SU-DHL-6 (cell line): ENCODE results near the gene MC1R.

Experiments
- H2AFZ ChIP-seq: fragments of 200-600 bp; sonication (generic); 2 replicates; pipeline ENCODE4 v1.6.1; 2014; ENCODE audit warnings: low read depth, mild to moderate bottlenecking, moderate library complexity, mixed read lengths, antibody characterized with exemption, low read length; ENCODE audit not compliant: severe bottlenecking
- H3F3A ChIP-seq: fragments of 200-600 bp; shearing (Covaris generic); 2 replicates; pipeline ENCODE4 v1.6.0; 2016; ENCODE audit warnings: antibody characterized with exemption, mild to moderate bottlenecking; ENCODE audit not compliant: insufficient read depth
- H3K27ac ChIP-seq: fragments of 200-600 bp; sonication (generic); 2 replicates; pipeline ENCODE4 v1.5.1; 2016; ENCODE audit warnings: low read depth, mild to moderate bottlenecking, low read length, moderate library complexity, mixed read lengths
- H3K27me3 ChIP-seq: fragments of 200-600 bp; sonication (generic), shearing (Covaris generic); 2 replicates; pipeline ENCODE4 v1.6.0; 2014; ENCODE audit warnings: mild to moderate bottlenecking, low read length
- H3K36me3 ChIP-seq: fragments of 200-600 bp; sonication (generic); 2 replicates; pipeline ENCODE4 v1.6.1; 2014; ENCODE audit warnings: mild to moderate bottlenecking, low read length, mixed read lengths
- H3K4me2 ChIP-seq: fragments of 300-600, 200-600 bp; shearing (Covaris generic), sonication (generic); 2 replicates; pipeline ENCODE4 v1.6.0; 2014; ENCODE audit warnings: low read length, low read depth, mild to moderate bottlenecking; ENCODE audit not compliant: poor library complexity, severe bottlenecking
- H3K4me3 ChIP-seq: fragments of 200-600 bp; sonication (generic); 2 replicates; pipeline ENCODE4 v1.5.1; 2014; ENCODE audit warnings: antibody characterized with exemption, low read length, mild to moderate bottlenecking, mixed read lengths; ENCODE audit not compliant: insufficient read depth, poor library complexity, severe bottlenecking
- H3K79me2 ChIP-seq: fragments of 200-600 bp; sonication (generic); 2 replicates; pipeline ENCODE4 v1.6.1; 2014; ENCODE audit warnings: mild to moderate bottlenecking, low read length, moderate library complexity; ENCODE audit not compliant: insufficient read depth
- H3K9ac ChIP-seq: fragments of 200-600 bp; sonication (generic); 2 replicates; pipeline ENCODE4 v1.7.0; 2014; ENCODE audit warnings: mild to moderate bottlenecking, low read length
- H3K9me2 ChIP-seq: fragments of 200-600 bp; sonication (generic); replicated peaks from 2 replicates; pipeline ENCODE4 v1.6.1; 2014; ENCODE audit warnings: low read length; ENCODE audit not compliant: insufficient read depth
- H3K9me3 ChIP-seq: fragments of 200-600 bp; sonication (generic); 2 replicates; pipeline ENCODE4 v1.6.1; 2014; ENCODE audit warnings: low read length, mixed read lengths; ENCODE audit not compliant: insufficient read depth
- H4K20me1 ChIP-seq: fragments of 200-600 bp; sonication (generic); 2 replicates; pipeline ENCODE4 v1.6.1; 2014; ENCODE audit warnings: low read depth, mild to moderate bottlenecking, antibody characterized with exemption, low read length, moderate library complexity, mixed read lengths
- TF ChIP-seq, protein P1 (sequence below): fragments of 200-600 bp; sonication (generic); IDR thresholded peaks from one replicate; pipeline ENCODE4 v1.5.1; 2017; ENCODE audit warnings: antibody characterized with exemption, mild to moderate bottlenecking, low read length, moderate library complexity; ENCODE audit not compliant: insufficient read depth, poor library complexity, severe bottlenecking

The MC1R gene

DNA sequence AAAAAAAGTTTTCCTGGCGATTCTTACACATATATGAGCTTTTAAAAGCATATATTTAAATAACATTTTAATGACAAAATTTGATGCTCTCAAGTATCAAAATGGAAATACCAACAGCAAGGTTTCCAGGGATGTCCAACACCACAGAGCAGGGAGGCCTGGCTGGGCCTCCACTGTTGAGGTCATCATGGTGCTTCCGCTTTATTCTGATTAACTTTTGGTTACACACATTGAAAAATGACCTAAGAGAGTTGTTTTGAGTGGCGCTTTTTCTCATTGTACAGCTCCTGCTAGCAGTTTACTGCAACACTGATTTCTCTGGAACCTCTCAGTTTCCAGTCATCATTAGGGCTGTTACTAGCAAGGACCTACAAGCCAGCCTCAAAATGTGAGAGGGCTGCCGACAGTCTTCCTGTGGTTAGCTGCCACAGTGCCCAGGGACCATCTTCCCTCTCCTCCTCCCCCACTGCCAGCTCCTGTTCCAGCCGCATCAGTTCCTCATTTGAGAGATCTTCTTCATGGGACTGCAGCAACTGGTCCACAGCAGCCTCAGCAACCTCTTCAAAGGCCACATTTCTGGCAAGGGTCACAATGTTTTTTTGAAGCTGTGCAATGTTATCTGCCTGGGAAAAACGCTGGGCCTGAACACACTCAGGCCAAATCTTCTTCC lies 51.2 kb downstream of the MC1R start:
- Histone ChIP-seq H2AFZ (no peak overlapping the region), H3K27me3 (no peaks in the 10 kb centered on the region), H3K4me3 (no peak overlapping the region), H4K20me1 (no peaks in the 10 kb centered on the region), H3K27ac (no peak overlapping the region), H3K9ac (no peak overlapping the region), H3K4me2 (no peak overlapping the region), H3F3A (0 out of 2 replicates have a peak, but pooled peaks cover 4% of the 10 kb centered on the region), H3K36me3 (no peaks in the 10 kb centered on the region), H3K9me2 (no peaks in the 10 kb centered on the region), H3K9me3 (no peaks in the 10 kb centered on the region; the same call in 1 of the 2 replicates), H3K79me2 (peaks cover 30% of the 10 kb centered on the region)
- TF ChIP-seq, protein P1, sequence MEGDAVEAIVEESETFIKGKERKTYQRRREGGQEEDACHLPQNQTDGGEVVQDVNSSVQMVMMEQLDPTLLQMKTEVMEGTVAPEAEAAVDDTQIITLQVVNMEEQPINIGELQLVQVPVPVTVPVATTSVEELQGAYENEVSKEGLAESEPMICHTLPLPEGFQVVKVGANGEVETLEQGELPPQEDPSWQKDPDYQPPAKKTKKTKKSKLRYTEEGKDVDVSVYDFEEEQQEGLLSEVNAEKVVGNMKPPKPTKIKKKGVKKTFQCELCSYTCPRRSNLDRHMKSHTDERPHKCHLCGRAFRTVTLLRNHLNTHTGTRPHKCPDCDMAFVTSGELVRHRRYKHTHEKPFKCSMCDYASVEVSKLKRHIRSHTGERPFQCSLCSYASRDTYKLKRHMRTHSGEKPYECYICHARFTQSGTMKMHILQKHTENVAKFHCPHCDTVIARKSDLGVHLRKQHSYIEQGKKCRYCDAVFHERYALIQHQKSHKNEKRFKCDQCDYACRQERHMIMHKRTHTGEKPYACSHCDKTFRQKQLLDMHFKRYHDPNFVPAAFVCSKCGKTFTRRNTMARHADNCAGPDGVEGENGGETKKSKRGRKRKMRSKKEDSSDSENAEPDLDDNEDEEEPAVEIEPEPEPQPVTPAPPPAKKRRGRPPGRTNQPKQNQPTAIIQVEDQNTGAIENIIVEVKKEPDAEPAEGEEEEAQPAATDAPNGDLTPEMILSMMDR: no peak
